Kidney (tissue), 14 donors: Measurements from ENCODE around the gene PFKL. TPM values are rescaled to one million over a fixed set of nuclear protein-coding genes. Genes with fewer than 3 reads are reported as not detected.

Experiments used
- DNase-seq, 5 donors: peaks; one replicate each; pipeline ENCODE4 v3.0.0-alpha.2; 2013 to 2020
- FAIRE-seq: peaks from 2 replicates; lab custom pipeline; 2012; peaks lifted over from hg19 to GRCh38; lab: Jason Lieb, UNC
- H3K27ac ChIP-seq, 2 donors: one replicate each; pipeline ENCODE4 v1.7.0; 2013; ENCODE audit warnings: low read depth in 2 of 2, low read length in 2 of 2, inconsistent platforms in 1 of 2
- H3K27me3 ChIP-seq: one replicate; pipeline ENCODE4 v1.7.1; 2013; ENCODE audit warnings: low read length, inconsistent platforms; ENCODE audit not compliant: control insufficient read depth, insufficient read depth
- H3K36me3 ChIP-seq, 3 donors: one replicate each; pipeline versions ENCODE4 v1.7.0 to v1.7.1; 2013; ENCODE audit warnings: low read length in 3 of 3, control low read depth in 1 of 3, inconsistent platforms in 1 of 3; ENCODE audit not compliant: insufficient read depth in 3 of 3, control insufficient read depth in 2 of 3
- H3K4me1 ChIP-seq, 3 donors: one replicate each; pipeline versions ENCODE4 v1.7.0 to v1.7.1; 2013; ENCODE audit warnings: low read length in 3 of 3, inconsistent platforms in 1 of 3, low read depth in 1 of 3; ENCODE audit not compliant: control insufficient read depth in 2 of 3, insufficient read depth in 2 of 3
- H3K4me3 ChIP-seq, 3 donors: one replicate each; pipeline versions ENCODE4 v1.7.0 to v1.8.1; 2013; ENCODE audit warnings: low read length in 3 of 3, control low read depth in 1 of 3, inconsistent platforms in 1 of 3
- H3K9ac ChIP-seq, 3 donors: one replicate each; pipeline versions ENCODE4 v1.7.0 to v1.7.1; 2013; ENCODE audit warnings: low read length in 3 of 3, control low read depth in 1 of 3, inconsistent platforms in 1 of 3
- H3K9me3 ChIP-seq, 3 donors: one replicate each; pipeline versions ENCODE4 v1.7.0 to v1.7.1; 2013; ENCODE audit warnings: low read length in 3 of 3, control low read depth in 1 of 3, inconsistent platforms in 1 of 3; ENCODE audit not compliant: control insufficient read depth in 2 of 3, insufficient read depth in 1 of 3
- CTCF ChIP-seq: IDR thresholded peaks from 3 replicates; pipeline ENCODE4 v1.5.1; 2012; ENCODE audit warnings: mild to moderate bottlenecking, moderate library complexity, borderline replicate concordance; ENCODE audit not compliant: insufficient read depth; ENCODE audit errors: extremely low read depth
- intact Hi-C: fragments of 100-400 bp; cut with DNase I; formaldehyde crosslinking; loops from one replicate; pipeline ENCODE4 v1.11.1; 2022
- polyA plus RNA-seq: library from polyadenylated mRNA; stranded (reverse); fragments of 350-450 nt; fragmentation: Illumina TruSeq; extraction: RNeasy Lipid Tissue Mini Kit (QIAGEN cat#74804); gene quantifications from one replicate; pipeline ENCODE4 v1.2.3, GENCODE V29; 2014; ENCODE audit warnings: low read depth, low replicate concordance; ENCODE audit not compliant: insufficient read depth
- total RNA-seq: library from RNA; stranded (reverse); fragmentation: NEBNext Ultra II Directional; extraction: Animal tissue kit (Norgen Biotek cat#: 25700); gene quantifications from one replicate; pipeline ENCODE4 v1.2.1, GENCODE V29; 2021
- donor health status: control.
- donor health status: control.
- donor health status: control.
- donor health status: control.
- donor health status: control.
- donor health status: DM: yes; HTN: yes; CAD: no.
- donor health status: Normal renal cell carcinoma (clear cell type).

The PFKL gene
- total and polyA plus RNA-seq, 2 donors from 2014 or later = 155 to 197 TPM

- DNase-seq (peak in 2 of 5 donors; percentile 44 to 78), FAIRE-seq (no peak)
Observed at GRCh38 chr21:44353191-44353970, 53.5 kb downstream of the PFKL start, which contains the start of gene TRPM2. TRPM2 (plus strand) TSS chr21:44353621; CDS start chr21:44353701, 80 bp downstream.

GRCh38 chr21:44354001-44354405 lies 54.1 kb downstream of the PFKL start:
- no peaks in the 10 kb centered on the region for H3K9me3 ChIP-seq
- peaks cover 7% of the 10 kb centered on the region for H3K27me3 ChIP-seq
- DNase-seq (no peak), FAIRE-seq (no peak)
- no peaks in the 10 kb centered on the region for H3K36me3 ChIP-seq
- no peak overlapping the region for H3K9ac ChIP-seq
- no peak overlapping the region for H3K4me3 ChIP-seq
- H3K4me1 ChIP-seq = no peaks in the 10 kb centered on the region
- no peak overlapping the region for H3K27ac ChIP-seq
- no peak for TF ChIP-seq CTCF
- intact Hi-C loops = no loop called here

More at GRCh38 chr21:44353191-44353970, 53.5 kb downstream of the PFKL start, which contains the start of gene TRPM2:
- Histone ChIP-seq H3K27ac (no peak within 1 kb of the TSS), H3K9me3 (no peaks in the 10 kb centered on the region), H3K27me3 (peaks cover 7% of the 10 kb centered on the region), H3K4me1 (no peaks in the 10 kb centered on the region), H3K36me3 (no peaks in the 10 kb centered on the region), H3K9ac (no peak within 1 kb of the TSS), H3K4me3 (no peak within 1 kb of the TSS)
- intact Hi-C loops = no loop called here
- TF ChIP-seq CTCF = no peak

GRCh38 chr21:44354775-44355771 lies 55.2 kb downstream of the PFKL start:
- no peak overlapping the region for H3K9ac ChIP-seq
- no peaks in the 10 kb centered on the region for H3K9me3 ChIP-seq
- TF ChIP-seq CTCF = no peak
- no peak for FAIRE-seq
- H3K27me3 ChIP-seq = peaks cover 7% of the 10 kb centered on the region
- no peaks in the 10 kb centered on the region for H3K36me3 ChIP-seq
- no peak overlapping the region for H3K27ac ChIP-seq
- DNase-seq = peak in 1 of 5 donors; percentile 61
- H3K4me1 ChIP-seq = no peaks in the 10 kb centered on the region
- no peak overlapping the region for H3K4me3 ChIP-seq
- intact Hi-C loops = no loop called here
